Measurements from ENCODE around the gene MCCC1.

- no peak for TF ChIP-seq CTCF (IDR thresholded peaks at IDR 0.05 in 4 of 5, conservative IDR thresholded peaks at IDR 0.05 in 1 of 5)
- TF ChIP-seq POLR2A (IDR thresholded peaks at IDR 0.05) = no peak
These were observed 16.9 kb downstream of the MCCC1 start for GRCh38 chr3:183082355-183082915.

All from gastrocnemius medialis (tissue), 4 donors.